HG03025 (cell line): ENCODE measurements around the gene SGSM1.

Source experiments
- ATAC-seq: cut with Tn5 transposase; IDR thresholded peaks from one replicate; pipeline ENCODE4 v1.9.1; 2021; ENCODE audit warnings: mild to moderate bottlenecking, moderate library complexity; ENCODE audit not compliant: unreplicated experiment, low FRiP score

Gene SGSM1

GRCh38 chr22:24975125-24975640, 169.2 kb downstream of the SGSM1 start:
- no peak for ATAC-seq

- no peak for ATAC-seq
Measured at GRCh38 chr22:24975813-24976341, 169.9 kb downstream of the SGSM1 start.

- ATAC-seq, result no peak
Measured at GRCh38 chr22:24976442-24977218, 170.6 kb downstream of the SGSM1 start.
